ENCODE results near the gene CMSS1.
A peak's percentile ranks its signal among the peaks of the same experiment; 100 is the strongest.

CMSS1 gene

DNA sequence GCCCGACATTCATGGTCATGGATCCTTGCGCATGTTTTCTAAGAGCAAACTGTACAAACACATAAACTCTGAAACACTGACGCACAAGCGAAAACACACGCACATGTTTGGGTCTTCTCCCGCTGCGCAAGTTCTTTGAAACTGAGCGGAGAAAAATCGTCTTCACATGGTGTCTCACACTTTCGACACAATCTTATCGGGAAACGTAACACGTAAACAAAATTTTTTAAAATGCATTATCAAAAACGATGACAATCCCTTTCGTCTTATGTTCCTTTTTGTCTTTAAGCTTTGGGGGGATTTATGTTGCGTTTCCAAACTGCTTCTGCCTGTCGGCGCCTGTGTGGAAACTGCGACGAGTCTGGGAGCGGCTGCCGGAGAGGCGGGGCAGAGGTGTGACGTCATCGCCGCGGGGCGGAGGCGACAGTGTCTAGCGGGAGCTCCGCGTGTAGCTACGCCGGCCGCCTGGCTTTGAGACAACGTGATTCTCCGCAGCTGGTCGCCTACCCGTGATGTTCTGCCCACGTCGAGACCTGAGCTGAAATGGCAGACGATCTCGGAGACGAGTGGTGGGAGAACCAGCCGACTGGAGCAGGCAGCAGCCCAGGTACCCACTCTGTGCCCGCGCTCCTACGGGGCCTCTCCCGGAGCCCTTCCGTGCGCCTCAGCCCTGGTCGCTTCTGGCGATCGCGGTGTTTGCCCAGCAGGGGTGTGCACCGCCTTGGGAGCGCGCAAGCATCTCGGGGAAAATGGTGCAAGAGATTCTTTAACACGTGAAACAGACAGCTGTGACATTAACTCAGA is at the start of gene CMSS1:
CMSS1 (plus strand) TSS at position 426 of the 804 bp plus-strand sequence.
- DNase-seq (ENCODE audit: low spot score), result peak; percentile 95

DNA sequence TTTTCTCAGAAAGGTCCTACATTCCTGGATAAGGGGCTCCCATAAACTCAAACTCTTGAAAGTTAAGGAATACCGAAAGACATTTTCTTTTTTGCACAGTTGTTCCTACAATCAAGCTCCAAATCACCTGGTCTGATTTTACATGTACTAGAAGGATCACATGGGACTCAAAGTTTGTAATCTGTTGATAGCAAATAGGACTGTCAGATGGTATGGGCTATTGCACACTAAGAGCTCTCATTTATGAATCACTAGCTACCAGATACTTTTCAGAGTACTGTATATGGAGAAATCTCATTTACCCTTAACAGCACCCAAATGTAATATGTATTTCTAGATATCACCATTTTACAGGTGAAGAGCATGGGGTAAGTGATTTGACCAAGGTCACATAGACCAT is 49.5 kb upstream of the CMSS1 start:
- DNase-seq (ENCODE audit: low spot score), result no peak

DNA sequence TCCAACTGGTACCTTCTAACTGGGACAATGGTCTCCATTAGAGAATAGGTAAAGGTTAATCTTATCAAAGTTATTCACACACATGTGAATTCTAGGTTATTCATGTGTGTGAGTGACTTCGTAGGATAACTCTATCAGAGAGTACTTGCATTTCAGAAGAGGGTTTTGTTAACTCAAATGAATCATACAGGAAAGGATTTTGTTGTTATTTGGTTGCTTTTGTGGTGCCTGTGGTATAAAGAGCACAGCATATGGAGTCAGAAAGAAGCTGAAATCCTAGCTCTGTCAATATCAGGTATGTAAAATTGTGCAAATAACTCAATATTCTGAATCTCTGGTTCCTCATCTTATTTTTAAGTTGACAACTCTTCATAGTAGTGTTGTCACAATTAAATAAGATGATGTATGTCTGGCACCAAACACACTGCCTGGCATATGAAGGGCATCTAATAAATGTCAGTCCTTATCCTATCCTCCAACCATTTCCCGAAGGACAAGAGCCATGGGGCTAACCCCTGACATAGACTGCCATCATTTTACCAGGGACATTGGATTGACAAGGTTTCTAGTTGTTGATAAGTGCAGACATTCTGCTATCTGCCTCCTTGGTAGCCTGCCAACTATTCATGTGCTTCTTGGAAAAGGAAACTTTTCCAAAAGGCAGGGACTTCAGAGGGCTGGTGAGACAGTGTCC is 48.7 kb upstream of the CMSS1 start:
- DNase-seq (ENCODE audit: low spot score), result no peak

DNA sequence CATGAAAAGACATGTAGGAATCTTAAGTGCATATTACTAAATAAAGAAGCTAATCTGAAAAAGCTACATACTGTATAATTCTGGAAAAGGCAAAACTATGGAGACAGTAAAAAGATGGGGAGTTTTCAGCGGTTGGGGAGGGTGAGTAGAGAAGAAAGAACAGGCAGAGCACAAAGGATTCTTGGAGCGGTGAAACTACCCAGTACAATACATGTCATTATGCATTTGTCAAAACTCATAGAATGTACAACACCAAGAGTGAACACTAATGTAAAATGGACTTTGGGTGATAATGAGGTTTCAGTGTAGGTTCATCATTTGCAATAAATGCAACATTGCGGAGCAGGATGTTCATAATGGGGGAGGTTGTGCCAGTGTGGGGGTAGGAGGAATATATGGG is 45.5 kb upstream of the CMSS1 start:
- no peak for DNase-seq (ENCODE audit: low spot score)

DNA sequence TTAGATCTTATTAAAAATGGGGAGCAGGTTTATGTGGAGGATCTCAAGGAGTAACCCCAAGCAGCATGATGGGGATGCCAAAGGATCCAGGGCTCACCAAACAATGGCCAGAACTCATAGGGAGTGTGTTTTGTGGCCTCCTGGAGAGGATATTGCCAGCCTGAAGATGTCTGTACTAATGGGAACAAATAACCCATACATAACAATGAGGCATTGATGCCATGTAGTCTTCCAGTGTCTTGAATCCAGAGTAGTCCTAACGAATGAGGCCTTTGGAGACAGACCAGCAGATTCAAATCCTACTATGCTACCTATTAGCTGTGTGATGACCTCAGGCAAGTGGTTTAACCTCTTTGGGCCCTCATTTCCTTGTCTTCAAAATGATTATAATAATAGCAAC is 45.0 kb upstream of the CMSS1 start:
- DNase-seq (ENCODE audit: low spot score), result no peak

DNA sequence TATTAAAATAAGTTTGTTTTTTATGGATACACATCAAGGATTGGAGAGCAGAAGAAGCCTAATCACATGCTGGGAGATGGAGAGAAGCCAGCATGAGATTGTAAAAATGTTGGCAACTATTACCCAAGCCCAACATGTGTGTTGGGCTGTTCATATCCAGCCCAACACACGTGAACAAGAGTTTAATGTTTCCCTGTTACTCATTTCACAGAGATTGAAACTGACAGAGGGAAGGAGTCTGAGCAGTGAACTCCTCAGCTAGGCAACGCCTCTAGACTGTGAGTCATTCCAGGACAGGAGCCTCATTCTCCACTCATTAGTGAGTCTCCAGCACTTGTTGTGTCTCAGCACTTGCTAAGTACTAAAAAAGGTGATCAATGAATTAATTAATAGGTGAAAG is 43.2 kb upstream of the CMSS1 start:
- no peak for DNase-seq (ENCODE audit: low spot score)

DNA sequence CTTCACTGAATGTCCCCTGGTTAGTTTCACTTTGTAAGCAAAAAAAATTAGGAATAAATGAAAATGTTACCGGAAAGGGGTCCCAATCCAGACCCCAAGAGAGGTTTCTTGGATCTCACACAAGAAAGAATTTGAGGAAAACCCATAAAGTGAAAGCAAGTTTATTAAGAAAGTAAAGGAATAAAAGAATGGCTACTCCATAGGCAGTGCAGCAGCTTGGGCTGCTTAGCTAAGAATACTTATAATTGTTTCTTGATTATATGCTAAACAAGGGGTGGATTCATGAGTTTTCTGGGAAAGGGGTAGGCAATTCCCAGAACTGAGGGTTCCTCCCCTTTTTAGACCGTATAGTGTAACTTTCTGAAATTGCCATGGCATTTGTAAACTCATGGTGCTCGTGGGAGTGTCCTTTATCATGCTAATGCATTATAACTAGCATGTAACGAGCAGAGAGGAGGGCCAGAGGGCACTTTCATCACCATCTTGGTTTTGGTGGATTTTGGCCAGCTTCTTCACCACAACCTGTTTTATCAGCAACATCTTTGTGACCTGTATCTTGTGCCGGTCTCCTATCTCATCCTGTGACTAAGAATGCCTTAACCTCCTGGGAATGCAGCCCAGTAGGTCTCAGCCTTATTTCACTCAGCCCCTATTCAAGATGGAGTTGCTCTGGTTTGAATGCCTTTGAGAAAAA is 41.0 kb upstream of the CMSS1 start:
- DNase-seq (ENCODE audit: low spot score), result no peak

DNA sequence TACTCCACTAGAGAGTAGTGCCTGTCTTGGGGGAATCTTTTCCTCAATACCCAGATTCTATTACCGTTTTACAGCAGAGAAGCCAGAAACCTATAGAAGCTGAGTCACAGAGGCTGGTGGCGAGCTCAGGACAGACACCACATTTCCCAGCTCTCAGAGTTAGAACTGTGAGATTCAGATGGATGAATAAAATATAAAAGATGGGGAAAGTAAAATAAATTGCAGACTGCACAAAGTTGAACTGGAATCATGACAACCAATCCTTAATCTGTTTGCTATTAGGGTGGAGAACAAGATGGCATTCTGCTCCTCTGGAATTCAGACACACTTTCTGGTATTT is 40.5 kb upstream of the CMSS1 start:
- no peak for DNase-seq (ENCODE audit: low spot score)

DNA sequence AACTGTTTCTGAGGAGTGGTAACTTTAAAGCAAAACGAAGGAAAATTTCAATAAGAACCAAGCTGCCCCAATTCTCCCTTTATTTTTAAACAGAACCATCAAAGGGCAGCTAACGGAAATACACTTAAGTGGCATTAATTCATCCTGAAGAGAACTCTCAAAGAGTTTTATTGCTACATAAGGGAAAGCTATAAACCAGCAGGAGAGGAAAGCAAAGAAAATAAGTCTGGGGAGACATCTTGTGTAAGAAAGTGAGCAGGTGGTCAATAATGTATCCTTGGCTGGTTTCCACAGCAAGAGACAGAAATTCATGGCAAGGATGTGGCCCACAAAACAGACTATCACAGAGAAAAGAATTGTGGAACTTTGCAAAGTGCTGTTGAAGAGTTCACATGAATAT is 40.0 kb upstream of the CMSS1 start:
- DNase-seq (ENCODE audit: low spot score), result no peak

DNA sequence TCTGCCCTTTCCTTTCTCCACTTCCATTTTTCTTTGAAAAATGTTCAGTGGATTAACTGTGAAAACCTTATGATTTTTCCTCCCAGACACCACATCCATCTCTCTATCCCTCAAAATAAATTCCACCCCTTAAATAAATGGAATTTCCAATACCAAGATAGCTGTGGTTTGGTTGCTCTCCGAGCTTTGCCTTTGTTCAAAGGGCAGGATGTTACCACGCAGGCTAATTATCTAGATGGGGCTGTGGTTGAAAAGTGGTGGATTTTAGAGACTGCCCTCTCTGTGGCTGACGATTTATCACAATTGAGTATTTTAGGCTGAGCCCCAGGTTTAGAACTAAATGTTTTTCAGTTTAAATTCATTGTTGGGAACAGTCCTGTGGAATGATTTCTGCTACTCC is 36.9 kb upstream of the CMSS1 start:
- DNase-seq (ENCODE audit: low spot score), result no peak

DNA sequence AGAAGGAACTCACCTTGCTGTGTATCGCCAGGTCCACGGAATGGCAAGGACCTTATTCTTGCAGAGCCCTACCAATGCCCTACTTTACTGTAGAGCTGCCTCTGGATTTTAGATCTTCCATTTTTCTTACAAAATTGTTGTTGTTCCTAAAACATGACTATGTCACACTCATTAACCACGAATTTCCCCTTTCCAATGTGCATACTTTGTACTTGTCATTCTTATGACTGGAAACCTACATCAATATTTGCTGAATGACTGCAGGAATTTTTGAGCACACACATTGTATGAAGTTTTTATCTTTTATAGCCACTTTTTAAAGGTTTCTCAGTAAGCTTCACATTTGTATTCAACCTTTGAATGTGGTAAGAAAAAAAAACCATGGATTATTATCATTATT is 35.9 kb upstream of the CMSS1 start:
- DNase-seq (ENCODE audit: low spot score), result no peak

DNA sequence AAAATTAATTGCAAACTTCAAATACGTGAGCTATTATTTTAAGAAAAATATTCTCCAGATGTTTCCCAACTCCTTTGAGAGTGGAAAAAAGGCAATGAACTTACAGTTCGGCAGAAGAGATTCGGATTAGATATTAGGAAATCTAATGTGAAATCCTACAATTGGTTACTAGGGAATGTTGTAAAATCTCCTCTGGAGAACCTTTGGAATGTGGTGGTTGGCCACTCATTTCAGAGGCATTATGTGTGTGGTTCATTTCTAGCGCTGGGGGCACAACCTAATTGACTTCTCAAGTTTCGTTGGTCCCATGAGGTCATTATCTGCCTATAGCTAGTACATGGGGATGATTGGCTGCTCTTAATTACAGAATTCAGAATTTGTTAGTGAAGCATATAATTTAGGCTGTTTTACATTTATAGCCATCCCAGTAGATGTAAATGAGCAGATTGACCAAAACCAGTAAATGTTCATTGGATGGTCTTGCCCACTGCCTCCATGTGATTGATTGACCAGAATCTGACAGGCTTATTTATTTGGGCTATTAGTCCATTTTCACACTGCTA is 34.6 kb upstream of the CMSS1 start:
- DNase-seq (ENCODE audit: low spot score), result no peak

DNA sequence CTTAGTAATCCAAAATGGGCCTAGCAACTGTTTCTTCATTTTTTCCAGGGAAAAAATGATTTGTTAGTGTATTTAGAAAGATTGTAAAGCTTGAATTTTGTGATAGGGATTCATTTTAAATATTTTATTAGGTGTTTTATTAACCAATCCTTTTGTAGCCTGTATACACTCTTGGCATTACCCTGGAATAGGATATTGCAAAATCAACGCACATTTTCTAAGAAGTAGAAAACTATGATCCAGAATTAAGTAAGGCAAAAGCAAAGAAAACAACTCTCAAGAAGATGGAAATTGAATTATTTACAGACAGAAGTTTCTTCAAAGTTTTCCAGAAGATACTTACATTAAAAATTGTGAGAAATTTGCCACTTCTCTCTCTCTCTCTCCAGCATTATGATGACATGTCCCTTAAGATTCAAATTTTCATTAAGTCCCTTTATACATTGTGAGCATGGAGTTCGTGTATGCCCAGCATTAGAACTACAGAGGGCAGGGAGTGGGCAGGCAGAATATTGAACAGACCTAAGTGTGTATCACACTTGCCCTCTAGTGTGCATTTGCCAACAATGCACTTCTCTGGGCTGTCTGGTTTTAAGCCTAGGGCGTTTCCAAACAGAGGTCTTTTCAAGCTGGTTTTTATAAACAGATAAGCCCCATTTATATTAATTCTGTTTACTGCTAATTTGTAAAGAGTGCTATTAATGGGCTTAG is 28.5 kb upstream of the CMSS1 start:
- DNase-seq (ENCODE audit: low spot score), result peak; percentile 76

DNA sequence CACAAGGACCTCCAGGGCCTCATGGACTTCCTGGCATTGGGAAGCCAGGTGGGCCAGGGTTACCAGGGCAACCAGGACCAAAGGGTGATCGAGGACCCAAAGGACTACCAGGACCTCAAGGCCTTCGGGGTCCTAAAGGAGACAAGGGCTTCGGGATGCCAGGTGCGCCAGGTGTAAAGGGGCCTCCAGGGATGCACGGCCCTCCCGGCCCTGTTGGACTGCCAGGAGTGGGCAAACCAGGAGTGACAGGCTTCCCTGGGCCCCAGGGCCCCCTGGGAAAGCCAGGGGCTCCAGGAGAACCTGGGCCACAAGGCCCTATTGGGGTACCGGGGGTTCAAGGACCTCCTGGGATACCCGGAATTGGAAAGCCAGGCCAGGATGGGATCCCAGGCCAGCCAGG is 23.2 kb upstream of the CMSS1 start:
- DNase-seq (ENCODE audit: low spot score), result no peak

DNA sequence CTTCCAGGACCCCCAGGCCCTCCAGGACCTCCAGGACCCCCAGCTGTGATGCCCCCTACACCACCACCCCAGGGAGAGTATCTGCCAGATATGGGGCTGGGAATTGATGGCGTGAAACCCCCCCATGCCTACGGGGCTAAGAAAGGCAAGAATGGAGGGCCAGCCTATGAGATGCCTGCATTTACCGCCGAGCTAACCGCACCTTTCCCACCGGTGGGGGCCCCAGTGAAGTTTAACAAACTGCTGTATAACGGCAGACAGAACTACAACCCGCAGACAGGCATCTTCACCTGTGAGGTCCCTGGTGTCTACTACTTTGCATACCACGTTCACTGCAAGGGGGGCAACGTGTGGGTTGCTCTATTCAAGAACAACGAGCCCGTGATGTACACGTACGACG is 22.1 kb upstream of the CMSS1 start:
- DNase-seq (ENCODE audit: low spot score), result no peak

DNA sequence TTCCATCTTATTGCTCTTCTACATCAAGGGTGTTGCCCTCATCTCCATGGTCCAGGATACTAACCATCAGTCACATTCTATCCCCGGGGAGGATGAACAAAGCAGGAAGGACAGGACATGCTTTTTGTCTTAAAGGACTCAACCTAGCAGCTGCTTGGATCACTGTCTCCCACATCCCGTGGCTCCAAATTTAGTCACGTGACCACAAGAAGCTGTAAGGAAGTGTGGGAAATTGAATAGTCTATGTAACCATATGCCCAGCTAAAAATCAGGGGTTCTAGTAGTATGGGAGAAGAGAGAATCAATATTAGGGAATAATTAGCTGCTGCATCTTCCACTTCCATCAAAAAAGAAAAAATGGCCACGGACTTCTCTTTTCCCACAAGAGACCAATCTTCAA is 18.2 kb upstream of the CMSS1 start:
- DNase-seq (ENCODE audit: low spot score), result no peak

DNA sequence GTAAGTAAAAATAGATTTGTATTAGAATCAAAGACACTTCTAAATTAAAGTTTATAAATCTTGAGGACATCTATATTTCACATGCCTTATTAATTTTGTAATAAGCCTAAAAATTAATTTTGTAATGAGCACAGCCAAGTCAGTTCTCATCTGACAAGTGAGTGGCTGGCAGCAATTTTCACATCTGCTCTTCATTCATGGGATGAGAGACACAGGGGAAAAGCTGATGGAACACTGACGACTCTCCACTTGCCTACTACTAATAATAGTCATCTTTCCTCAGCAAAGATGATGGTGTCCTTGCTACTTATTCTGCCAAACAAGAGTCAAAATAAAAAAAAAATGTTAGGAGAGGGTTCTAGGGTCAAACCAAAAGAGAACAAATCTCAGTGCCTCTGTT is 14.4 kb upstream of the CMSS1 start:
- no peak for DNase-seq (ENCODE audit: low spot score)

DNA sequence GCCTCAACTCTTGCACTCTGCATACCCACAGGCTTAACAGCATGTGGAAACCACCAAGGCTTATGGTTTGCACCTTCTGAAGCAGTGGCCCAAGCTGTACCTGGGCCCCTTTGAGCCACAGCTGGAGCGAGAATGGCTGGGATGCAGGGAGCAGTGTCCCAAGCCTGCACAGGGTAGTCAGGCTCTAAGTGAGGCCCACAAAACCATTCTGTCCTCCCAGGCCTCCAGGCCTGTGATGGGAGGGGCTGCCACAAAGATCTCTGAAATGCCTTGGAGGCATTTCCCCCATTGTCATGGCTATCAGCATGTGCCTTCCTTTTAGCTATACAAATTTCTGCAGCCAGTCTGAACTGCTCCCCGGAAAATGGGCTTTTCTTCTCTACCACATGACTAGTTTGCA is 12.5 kb upstream of the CMSS1 start:
- DNase-seq (ENCODE audit: low spot score), result no peak

DNA sequence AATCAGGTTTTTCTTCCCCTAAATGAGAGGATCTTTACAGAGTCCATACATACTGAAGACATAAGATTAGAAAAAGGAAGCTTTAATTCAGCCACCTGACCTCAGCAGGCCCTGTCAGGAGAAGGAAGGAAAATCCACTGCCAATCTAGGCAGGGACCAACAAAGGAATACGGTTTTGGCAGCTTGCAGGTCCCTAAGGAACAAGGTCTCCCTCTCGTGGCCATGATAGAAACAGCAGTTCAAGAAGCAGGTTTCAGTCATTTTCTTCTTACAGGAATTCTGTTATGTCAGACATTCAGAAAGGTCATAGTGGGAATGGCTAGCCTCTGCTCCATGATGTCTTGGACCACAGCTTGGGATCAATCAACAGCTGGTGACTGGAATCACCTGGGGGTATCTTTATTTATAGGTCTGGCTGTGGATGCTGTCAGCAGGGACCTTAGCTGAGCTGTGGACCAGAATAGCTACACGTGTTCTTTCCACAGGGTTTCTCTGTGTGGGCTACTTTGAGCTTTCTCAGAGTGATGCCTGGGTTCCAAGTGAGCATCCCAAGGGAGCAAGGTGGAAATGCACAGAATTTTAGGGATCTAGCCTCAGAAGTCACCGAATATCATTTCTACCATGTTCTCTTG is 9.4 kb upstream of the CMSS1 start:
- peak; percentile 78 for DNase-seq (ENCODE audit: low spot score)

DNA sequence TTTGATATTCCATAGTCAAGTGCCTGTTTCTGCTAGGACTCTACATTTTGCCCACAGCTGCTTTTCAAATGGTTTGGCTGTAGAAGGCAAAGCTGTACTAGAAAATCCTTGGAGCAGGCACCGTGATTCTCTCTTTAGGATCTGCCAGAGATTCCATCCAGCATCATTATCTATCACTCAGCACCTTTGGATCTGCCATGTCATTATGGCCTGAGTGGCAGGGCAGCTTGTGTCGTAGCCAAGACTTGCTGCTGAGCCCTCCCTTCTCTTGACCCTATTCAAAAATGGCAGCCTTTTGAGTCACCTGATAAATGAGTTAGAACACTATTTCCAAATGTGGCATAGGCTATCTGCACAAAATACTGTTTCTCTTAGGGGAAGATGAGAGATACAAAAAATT is 8.1 kb upstream of the CMSS1 start:
- DNase-seq (ENCODE audit: low spot score), result no peak

DNA sequence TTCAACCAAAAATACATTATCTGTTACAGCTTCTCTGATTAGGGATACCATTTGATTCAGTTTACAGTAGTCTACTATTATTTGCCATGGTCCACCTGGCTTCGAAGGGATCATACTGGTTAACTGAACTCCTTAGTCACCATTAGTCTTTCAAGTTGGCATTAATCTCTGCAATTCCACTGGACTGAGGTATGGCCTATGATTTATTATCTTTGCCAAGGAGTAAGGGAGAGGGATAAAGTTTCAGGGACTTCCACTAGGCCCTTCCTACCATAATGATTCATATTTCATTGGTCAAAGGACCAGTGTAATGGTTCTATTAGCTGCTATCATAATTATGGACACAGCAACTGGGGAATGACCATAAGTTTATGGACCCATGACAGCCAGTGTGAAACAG is 7.3 kb upstream of the CMSS1 start:
- no peak for DNase-seq (ENCODE audit: low spot score)

DNA sequence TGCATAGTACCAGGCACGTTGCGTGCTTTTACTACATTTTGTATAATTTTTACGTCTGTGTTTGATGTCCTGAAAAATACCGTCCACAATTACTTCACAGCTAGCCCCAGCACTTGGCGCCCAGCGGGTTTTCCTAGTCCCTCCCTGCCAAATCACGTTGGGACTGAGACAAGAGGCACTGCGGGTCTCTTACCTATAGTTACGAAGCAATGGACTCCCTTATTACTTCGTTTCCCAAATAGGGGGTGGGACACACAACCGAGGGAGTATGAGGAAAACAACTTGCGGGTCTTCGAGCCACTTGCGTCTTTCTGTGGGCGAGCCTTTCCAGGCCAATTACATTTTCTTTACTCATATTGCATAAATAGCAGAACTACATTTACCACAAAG is 620 bp upstream of the CMSS1 start:
- peak; percentile 49 for DNase-seq (ENCODE audit: low spot score)

All from D341Med (cell line).